Osteocyte (in vitro differentiated cells): ENCODE results near the gene ARHGAP8. TPM values are rescaled to one million over a fixed set of nuclear protein-coding genes. Genes with fewer than 3 reads are reported as not detected.

ENCODE experiments used
- DNase-seq: peaks from one replicate; pipeline ENCODE4 v3.0.0; 2021; ENCODE audit warnings: mixed read lengths; ENCODE audit not compliant: unreplicated experiment; ENCODE audit errors: extremely low spot score
- H3K27ac Mint-ChIP-seq: one replicate; pipeline ENCODE4 v1.8.0; 2021; ENCODE audit warnings: mild to moderate bottlenecking, mixed read lengths; ENCODE audit not compliant: unreplicated experiment
- H3K27me3 Mint-ChIP-seq: one replicate; pipeline ENCODE4 v1.8.0; 2021; ENCODE audit warnings: mixed read lengths; ENCODE audit not compliant: unreplicated experiment
- H3K36me3 Mint-ChIP-seq: one replicate; pipeline ENCODE4 v1.8.0; 2021; ENCODE audit warnings: mixed read lengths; ENCODE audit not compliant: unreplicated experiment
- H3K4me1 Mint-ChIP-seq: one replicate; pipeline ENCODE4 v1.8.0; 2021; ENCODE audit warnings: mixed read lengths; ENCODE audit not compliant: unreplicated experiment
- H3K4me3 Mint-ChIP-seq: one replicate; pipeline ENCODE4 v1.8.0; 2021; ENCODE audit warnings: mild to moderate bottlenecking, moderate library complexity, mixed read lengths; ENCODE audit not compliant: unreplicated experiment
- H3K9me3 Mint-ChIP-seq: one replicate; pipeline ENCODE4 v1.8.0; 2021; ENCODE audit warnings: mixed read lengths; ENCODE audit not compliant: unreplicated experiment
- CTCF ChIP-seq: fragments of 200-600 bp; sonication (generic); IDR thresholded peaks from 2 replicates; pipeline ENCODE4 v1.5.0; 2021; ENCODE audit warnings: antibody characterized with exemption, mild to moderate bottlenecking, moderate library complexity
- total RNA-seq: library from RNA; stranded (reverse); gene quantifications from 2 replicates; pipeline ENCODE4 v1.2.1, GENCODE V29; 2021

Gene ARHGAP8
- total RNA-seq, 1 donor from 2014 or later: 0.89 TPM

- no peaks in the 10 kb centered on the region for H3K9me3 Mint-ChIP-seq
- no peaks in the 10 kb centered on the region for H3K36me3 Mint-ChIP-seq
- H3K4me3 Mint-ChIP-seq: no peak overlapping the region
- no peak for TF ChIP-seq CTCF
- H3K4me1 Mint-ChIP-seq: no peaks in the 10 kb centered on the region
- no peak overlapping the region for H3K27ac Mint-ChIP-seq
- H3K27me3 Mint-ChIP-seq: peaks cover 8% of the 10 kb centered on the region
- DNase-seq: no peak
Observed at GRCh38 chr22:44821741-44822475, 69.5 kb downstream of the ARHGAP8 start.

GRCh38 chr22:44822534-44822933, 70.2 kb downstream of the ARHGAP8 start:
- H3K27me3 Mint-ChIP-seq: peaks cover 8% of the 10 kb centered on the region
- no peaks in the 10 kb centered on the region for H3K36me3 Mint-ChIP-seq
- no peak overlapping the region for H3K4me3 Mint-ChIP-seq
- TF ChIP-seq CTCF: no peak
- no peaks in the 10 kb centered on the region for H3K4me1 Mint-ChIP-seq
- DNase-seq: no peak
- no peaks in the 10 kb centered on the region for H3K9me3 Mint-ChIP-seq
- H3K27ac Mint-ChIP-seq: no peak overlapping the region

GRCh38 chr22:44823396-44823795, 71.0 kb downstream of the ARHGAP8 start:
- no peak for DNase-seq
- no peaks in the 10 kb centered on the region for H3K9me3 Mint-ChIP-seq

GRCh38 chr22:44823806-44824205, 71.4 kb downstream of the ARHGAP8 start:
- Mint-ChIP-seq H3K4me1 (no peaks in the 10 kb centered on the region), H3K9me3 (no peaks in the 10 kb centered on the region)

More at GRCh38 chr22:44823396-44823795, 71.0 kb downstream of the ARHGAP8 start:
- no peak overlapping the region for H3K27ac Mint-ChIP-seq
- no peaks in the 10 kb centered on the region for H3K36me3 Mint-ChIP-seq
- H3K4me3 Mint-ChIP-seq: no peak overlapping the region
- TF ChIP-seq CTCF: no peak
- H3K4me1 Mint-ChIP-seq: no peaks in the 10 kb centered on the region
- H3K27me3 Mint-ChIP-seq: peaks cover 12% of the 10 kb centered on the region

More at GRCh38 chr22:44823806-44824205, 71.4 kb downstream of the ARHGAP8 start:
- no peak for DNase-seq
- H3K27ac Mint-ChIP-seq: no peak overlapping the region
- H3K27me3 Mint-ChIP-seq: peaks cover 12% of the 10 kb centered on the region
- H3K4me3 Mint-ChIP-seq: no peak overlapping the region
- no peak for TF ChIP-seq CTCF
- H3K36me3 Mint-ChIP-seq: no peaks in the 10 kb centered on the region
